GM20000 (cell line): Measurements from ENCODE around the gene RINL.

Experiments used
- DNase-seq: peaks from one replicate; pipeline ENCODE4 v3.0.0; 2012; ENCODE audit warnings: low spot score
- CTCF ChIP-seq: IDR thresholded peaks from 2 replicates; pipeline ENCODE4 v1.5.1; 2012; ENCODE audit warnings: mild to moderate bottlenecking, control low read depth; ENCODE audit errors: extremely low read depth, missing control alignments

The RINL gene

GRCh38 chr19:38901683-38902082 lies 23.6 kb upstream of the RINL start:
- no peak for DNase-seq
- TF ChIP-seq CTCF = no peak

- DNase-seq = no peak
Measured at GRCh38 chr19:38900743-38901190, 22.7 kb upstream of the RINL start.

GRCh38 chr19:38900202-38900629 lies 22.1 kb upstream of the RINL start:
- DNase-seq = no peak

More at GRCh38 chr19:38900743-38901190, 22.7 kb upstream of the RINL start:
- TF ChIP-seq CTCF = no peak

GRCh38 chr19:38899447-38900201 lies 21.5 kb upstream of the RINL start, which contains the start of the genes NFKBIB and SIRT2:
Gene NFKBIB (plus strand): TSS chr19:38899969. CDS start chr19:38900033, 64 bp downstream.
Gene SIRT2 (minus strand): TSS chr19:38899618. CDS start chr19:38899521, 97 bp downstream.
- TF ChIP-seq CTCF = no peak
- DNase-seq = peak; percentile 98

More at GRCh38 chr19:38900202-38900629, 22.1 kb upstream of the RINL start:
- TF ChIP-seq CTCF = no peak

- DNase-seq = no peak
- no peak for TF ChIP-seq CTCF
Measured at GRCh38 chr19:38898788-38899446, 20.8 kb upstream of the RINL start.

- TF ChIP-seq CTCF = no peak
- no peak for DNase-seq
Measured at GRCh38 chr19:38894968-38895367, 16.9 kb upstream of the RINL start.

- no peak for TF ChIP-seq CTCF
Measured at GRCh38 chr19:38893341-38893771, 15.3 kb upstream of the RINL start.

More at GRCh38 chr19:38893341-38893771, 15.3 kb upstream of the RINL start:
- no peak for DNase-seq
